GM12878 (cell line): ENCODE results near the gene CNTNAP2. TPM values are rescaled to one million over a fixed set of nuclear protein-coding genes. Genes with fewer than 3 reads are reported as not detected.

Source experiments
- CHD4 ChIP-seq: fragments of 200-600 bp; sonication (generic); IDR thresholded peaks from 2 replicates; pipeline ENCODE4 v1.6.1; 2016; ENCODE audit warnings: mild to moderate bottlenecking
- EP300 ChIP-seq, 2 experiments: fragments of 150-350 bp in 1 of 2; IDR thresholded peaks; 2 replicates each; pipeline ENCODE4 v1.6.1; 2011 to 2012; ENCODE audit warnings: low read depth in 2 of 2, low read length in 2 of 2, borderline replicate concordance in 1 of 2, improper control_type of control experiment in 1 of 2, inconsistent platforms in 1 of 2; ENCODE audit not compliant: control insufficient read depth in 1 of 2
- IKZF2 ChIP-seq, 2 experiments: fragments of 450-650 bp; IDR thresholded peaks; 2 replicates each; pipeline ENCODE4 v1.6.1; 2017; ENCODE audit warnings: mild to moderate bottlenecking in 2 of 2, moderate library complexity in 2 of 2
- SP1 ChIP-seq: IDR thresholded peaks from one replicate; pipeline ENCODE4 v1.6.1; 2011; ENCODE audit warnings: low read depth, low read length
- STAT1 ChIP-seq: fragments of 450-650 bp; conservative IDR thresholded peaks from 2 replicates; pipeline ENCODE4 v1.6.1; 2014; ENCODE audit warnings: antibody characterized with exemption, mild to moderate bottlenecking
- TAF1 ChIP-seq: IDR thresholded peaks from 2 replicates; pipeline ENCODE4 v1.6.1; 2011; ENCODE audit warnings: mild to moderate bottlenecking, low read depth, low read length, borderline replicate concordance
- USF1 ChIP-seq: IDR thresholded peaks from 2 replicates; pipeline ENCODE4 v1.6.1; 2011; ENCODE audit warnings: borderline replicate concordance, low read depth, mild to moderate bottlenecking, moderate library complexity, mixed read lengths, low read length; ENCODE audit not compliant: insufficient read depth; ENCODE audit errors: extremely low read length
- ZBTB4 ChIP-seq: fragments of 450-650 bp; formaldehyde crosslinking; IDR thresholded peaks from 2 replicates; pipeline ENCODE4 v1.4.0; 2022; ENCODE audit warnings: mild to moderate bottlenecking, moderate library complexity
- polyA plus RNA-seq, 11 experiments: library from polyadenylated mRNA; depleted of rRNA in 4 of 11; unstranded in 6 of 11; stranded (reverse) in 5 of 11; fragments of >200 nt; fragmentation: Nextera tagmentation in 4 of 11; fragmentation: Illumina TruSeq in 1 of 11; extraction: Ambion mirVana in 4 of 11; extraction: Trizol in 1 of 11; gene quantifications; 1 replicate in 1 of 11; 2 replicates in 10 of 11; pipeline versions ENCODE4 v1.2.1 to v1.2.3, GENCODE V29; 2011 to 2016; ENCODE audit warnings: inconsistent platforms in 2 of 11, missing spikeins in 2 of 11, low read depth in 1 of 11
- total RNA-seq, 4 experiments: library from RNA; depleted of rRNA in 3 of 4; stranded (reverse); fragments of >200 nt in 3 of 4; fragmentation: Illumina TruSeq in 1 of 4; extraction: Trizol in 1 of 4; gene quantifications; 2 replicates each; pipeline versions ENCODE4 v1.2.1 to v1.2.3, GENCODE V29; 2013 to 2021
- TF ChIP-seq, protein P1 (sequence below): IDR thresholded peaks from 2 replicates; pipeline ENCODE4 v1.6.1; 2012; ENCODE audit warnings: low read depth, low read length, improper control_type of control experiment
- TF ChIP-seq, protein P2 (sequence below): fragments of 450-650 bp; IDR thresholded peaks from 2 replicates; pipeline ENCODE4 v1.6.1; 2017; ENCODE audit warnings: mild to moderate bottlenecking

Gene CNTNAP2
- total and polyA plus RNA-seq, 10 of the 15 experiments (the other 5 are each of a cell fraction or from before 2014, with no cell fraction given), result 0.03 to 0.08 (median 0.03) TPM; not detected in 7

GRCh38 chr7:147541261-147541660 is 1424.7 kb downstream of the CNTNAP2 start (continued):
- TF ChIP-seq, protein P1, sequence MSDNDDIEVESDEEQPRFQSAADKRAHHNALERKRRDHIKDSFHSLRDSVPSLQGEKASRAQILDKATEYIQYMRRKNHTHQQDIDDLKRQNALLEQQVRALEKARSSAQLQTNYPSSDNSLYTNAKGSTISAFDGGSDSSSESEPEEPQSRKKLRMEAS, result no peak
- TF ChIP-seq EP300 (IDR thresholded peaks at IDR 0.05; ENCODE audit: borderline replicate concordance in 1 of 2, control insufficient read depth in 1 of 2, low read depth in 2 of 2, low read length in 2 of 2), result no peak
- no peak for TF ChIP-seq USF1
- no peak for TF ChIP-seq TAF1
- TF ChIP-seq, protein P2, sequence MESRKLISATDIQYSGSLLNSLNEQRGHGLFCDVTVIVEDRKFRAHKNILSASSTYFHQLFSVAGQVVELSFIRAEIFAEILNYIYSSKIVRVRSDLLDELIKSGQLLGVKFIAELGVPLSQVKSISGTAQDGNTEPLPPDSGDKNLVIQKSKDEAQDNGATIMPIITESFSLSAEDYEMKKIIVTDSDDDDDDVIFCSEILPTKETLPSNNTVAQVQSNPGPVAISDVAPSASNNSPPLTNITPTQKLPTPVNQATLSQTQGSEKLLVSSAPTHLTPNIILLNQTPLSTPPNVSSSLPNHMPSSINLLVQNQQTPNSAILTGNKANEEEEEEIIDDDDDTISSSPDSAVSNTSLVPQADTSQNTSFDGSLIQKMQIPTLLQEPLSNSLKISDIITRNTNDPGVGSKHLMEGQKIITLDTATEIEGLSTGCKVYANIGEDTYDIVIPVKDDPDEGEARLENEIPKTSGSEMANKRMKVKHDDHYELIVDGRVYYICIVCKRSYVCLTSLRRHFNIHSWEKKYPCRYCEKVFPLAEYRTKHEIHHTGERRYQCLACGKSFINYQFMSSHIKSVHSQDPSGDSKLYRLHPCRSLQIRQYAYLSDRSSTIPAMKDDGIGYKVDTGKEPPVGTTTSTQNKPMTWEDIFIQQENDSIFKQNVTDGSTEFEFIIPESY, result no peak
- no peak for TF ChIP-seq ZBTB4 (CRISPR knock-in tag)
- no peak for TF ChIP-seq IKZF2 (IDR thresholded peaks at IDR 0.05)
- TF ChIP-seq SP1, result no peak
- no peak for TF ChIP-seq STAT1
- no peak for TF ChIP-seq CHD4
